ENCODE measurements around the gene ZCCHC17. TPM values are rescaled to one million over a fixed set of nuclear protein-coding genes. Genes with fewer than 3 reads are reported as not detected.

Gene ZCCHC17
- total RNA-seq, 2 experiments from 2014 or later: 7.3 to 7.6 TPM

- ATAC-seq (ENCODE audit: poor library complexity): no peak
- Histone ChIP-seq H3K9me3 (ENCODE audit: control insufficient read depth in 1 of 2, insufficient read depth in 1 of 2, low read length in 2 of 2) (no peaks in the 10 kb centered on the region), H3K27me3 (ENCODE audit: control insufficient read depth in 1 of 2, insufficient read depth in 2 of 2, low read length in 2 of 2) (peaks cover 0 to 9% of the 10 kb centered on the region in 2 experiments), H3K27ac (ENCODE audit: low read depth in 1 of 2, low read length in 2 of 2) (no peak overlapping the region), H3K4me1 (ENCODE audit: insufficient read depth, low read length) (peaks cover 9% of the 10 kb centered on the region), H3K36me3 (ENCODE audit: insufficient read depth, low read length) (no peaks in the 10 kb centered on the region), H3K4me3 (ENCODE audit: low read length) (no peak overlapping the region)
- no peaks in the 10 kb centered on the region for H3K9me3 Mint-ChIP-seq
- H3K4me1 Mint-ChIP-seq (ENCODE audit: low read depth): peaks cover 8% of the 10 kb centered on the region
- CTCF ChIA-PET: no interaction called here
- H3K27ac Mint-ChIP-seq: no peak overlapping the region
- no peaks in the 10 kb centered on the region for H3K36me3 Mint-ChIP-seq (ENCODE audit: low read depth)
- intact Hi-C loops (cut with DNase I, micrococcal nuclease): loop anchor here (5.0 to 10.0 kb wide), 2 partner anchors 395 to 397 kb away; no protein-coding TSS in a partner anchor
- no peak for TF ChIP-seq CTCF (IDR thresholded peaks at IDR 0.05)
- POLR2A ChIA-PET: no interaction called here
- peaks cover 13% of the 10 kb centered on the region for H3K27me3 Mint-ChIP-seq
- DNase-seq: no peak
- H3K4me3 Mint-ChIP-seq: no peak overlapping the region
Observed at GRCh38 chr1:31390071-31390470, 93.2 kb downstream of the ZCCHC17 start.

- Mint-ChIP-seq H3K4me1 (ENCODE audit: low read depth) (peaks cover 8% of the 10 kb centered on the region), H3K9me3 (no peaks in the 10 kb centered on the region), H3K27ac (no peak overlapping the region), H3K27me3 (peaks cover 4% of the 10 kb centered on the region), H3K4me3 (no peak overlapping the region), H3K36me3 (ENCODE audit: low read depth) (no peaks in the 10 kb centered on the region)
- CTCF ChIA-PET: no interaction called here
- no peak overlapping the region for H3K27ac ChIP-seq (ENCODE audit: low read depth in 1 of 2, low read length in 2 of 2)
- no peaks in the 10 kb centered on the region for H3K9me3 ChIP-seq (ENCODE audit: control insufficient read depth in 1 of 2, insufficient read depth in 1 of 2, low read length in 2 of 2)
- no peaks in the 10 kb centered on the region for H3K27me3 ChIP-seq (ENCODE audit: control insufficient read depth in 1 of 2, insufficient read depth in 2 of 2, low read length in 2 of 2)
- TF ChIP-seq CTCF (IDR thresholded peaks at IDR 0.05): no peak
- POLR2A ChIA-PET: no interaction called here
- intact Hi-C loops (cut with DNase I, micrococcal nuclease): loop anchor here (5.0 to 10.0 kb wide), 2 partner anchors 391 to 394 kb away; no protein-coding TSS in a partner anchor
- peaks cover 10% of the 10 kb centered on the region for H3K4me1 ChIP-seq (ENCODE audit: insufficient read depth, low read length)
- ATAC-seq (ENCODE audit: poor library complexity) (no peak), DNase-seq (no peak)
- H3K36me3 ChIP-seq (ENCODE audit: insufficient read depth, low read length): no peaks in the 10 kb centered on the region
- H3K4me3 ChIP-seq (ENCODE audit: low read length): no peak overlapping the region
Observed at GRCh38 chr1:31393463-31393862, 96.6 kb downstream of the ZCCHC17 start.

- POLR2A ChIA-PET: interaction anchor here (0.8 to 0.9 kb wide), 3 partner anchors 18 to 155 kb away, joined by 3 read pairs; no protein-coding TSS in a partner anchor
- Mint-ChIP-seq H3K4me3 (peak overlapping the region; percentile 84), H3K9me3 (no peaks in the 10 kb centered on the region), H3K36me3 (ENCODE audit: low read depth) (no peaks in the 10 kb centered on the region), H3K4me1 (ENCODE audit: low read depth) (peaks cover 8% of the 10 kb centered on the region), H3K27me3 (peaks cover 4% of the 10 kb centered on the region), H3K27ac (no peak overlapping the region)
- peak; percentile 96 for ATAC-seq (ENCODE audit: poor library complexity)
- DNase-seq: peak; percentile 57 to 86 (median 70)
- CTCF ChIA-PET: interaction anchor here (0.6 to 2.0 kb wide), 9 partner anchors 11 to 691 kb away, joined by 3 to 8 read pairs (median 3); no protein-coding TSS in a partner anchor
- Histone ChIP-seq H3K4me3 (ENCODE audit: low read length) (peak overlapping the region; percentile 52), H3K27ac (ENCODE audit: low read depth in 1 of 2, low read length in 2 of 2) (no peak overlapping the region), H3K36me3 (ENCODE audit: insufficient read depth, low read length) (no peaks in the 10 kb centered on the region), H3K9me3 (ENCODE audit: control insufficient read depth in 1 of 2, insufficient read depth in 1 of 2, low read length in 2 of 2) (no peaks in the 10 kb centered on the region), H3K4me1 (ENCODE audit: insufficient read depth, low read length) (peaks cover 10% of the 10 kb centered on the region), H3K27me3 (ENCODE audit: control insufficient read depth in 1 of 2, insufficient read depth in 2 of 2, low read length in 2 of 2) (no peaks in the 10 kb centered on the region)
- intact Hi-C loops (cut with DNase I, micrococcal nuclease): loop anchor here (1.0 to 10.0 kb wide), 5 partner anchors 28 to 393 kb away; no protein-coding TSS in a partner anchor
- peak; percentile 82 for TF ChIP-seq CTCF (IDR thresholded peaks at IDR 0.05)
Observed at GRCh38 chr1:31394584-31395193, 97.9 kb downstream of the ZCCHC17 start.

All from CD4-positive, alpha-beta T cell (primary cell).